Vagina (tissue), 2 donors: ENCODE data around the gene CDH4. TPM values are rescaled to one million over a fixed set of nuclear protein-coding genes. Genes with fewer than 3 reads are reported as not detected.

ENCODE experiments used
- DNase-seq, 2 donors: peaks; one replicate each; pipeline ENCODE4 v3.0.0-alpha.2; 2017; ENCODE audit errors: extremely low spot score in 2 of 2
- H3K27ac ChIP-seq: fragments of 200-600 bp; sonication (generic); one replicate; pipeline ENCODE4 v1.5.1; 2019
- H3K27me3 ChIP-seq: fragments of 200-600 bp; sonication (generic); one replicate; pipeline ENCODE4 v1.5.1; 2019
- H3K36me3 ChIP-seq, 2 donors: fragments of 200-600 bp; sonication (generic); one replicate each; pipeline ENCODE4 v1.5.1; 2017 to 2019
- H3K4me1 ChIP-seq: fragments of 200-600 bp; sonication (generic); one replicate; pipeline ENCODE4 v1.5.1; 2019
- H3K4me3 ChIP-seq, 2 donors: fragments of 200-600 bp; sonication (generic); 1 replicate in 1 of 2; 2 replicates in 1 of 2; pipeline ENCODE4 v1.5.1; 2016 to 2019
- H3K9me3 ChIP-seq: fragments of 200-600 bp; sonication (generic); one replicate; pipeline ENCODE4 v1.5.1; 2019
- CTCF ChIP-seq, 3 experiments: fragments of 450-650 bp in 2 of 3; fragments of 200-600 bp in 1 of 3; sonication (generic) in 1 of 3; IDR thresholded peaks; one replicate each; pipeline ENCODE4 v1.5.1; 2017 to 2019; ENCODE audit warnings: antibody characterized with exemption in 3 of 3, mild to moderate bottlenecking in 2 of 3, moderate library complexity in 2 of 3
- POLR2A ChIP-seq, 2 donors: fragments of 450-650 bp; IDR thresholded peaks; one replicate each; pipeline ENCODE4 v1.6.1; 2017; ENCODE audit warnings: antibody characterized with exemption in 2 of 2, mild to moderate bottlenecking in 2 of 2, moderate library complexity in 2 of 2
- POLR2AphosphoS5 ChIP-seq, 2 donors: sonication (generic); formaldehyde crosslinking; IDR thresholded peaks; one replicate each; pipeline ENCODE4 v1.9.0; 2017; ENCODE audit warnings: antibody characterized with exemption in 2 of 2, mild to moderate bottlenecking in 2 of 2, low read depth in 1 of 2; ENCODE audit not compliant: insufficient read depth in 1 of 2
- intact Hi-C: fragments of 100-400 bp; cut with DNase I; formaldehyde crosslinking; loops from one replicate; pipeline ENCODE4 v1.15.1; 2023
- total RNA-seq: library from RNA; depleted of rRNA; stranded (reverse); fragments of >200 nt; gene quantifications from one replicate; pipeline ENCODE4 v1.2.3, GENCODE V29; 2016

Gene CDH4
- total RNA-seq, 1 donor from 2014 or later: 0.25 TPM

DNA sequence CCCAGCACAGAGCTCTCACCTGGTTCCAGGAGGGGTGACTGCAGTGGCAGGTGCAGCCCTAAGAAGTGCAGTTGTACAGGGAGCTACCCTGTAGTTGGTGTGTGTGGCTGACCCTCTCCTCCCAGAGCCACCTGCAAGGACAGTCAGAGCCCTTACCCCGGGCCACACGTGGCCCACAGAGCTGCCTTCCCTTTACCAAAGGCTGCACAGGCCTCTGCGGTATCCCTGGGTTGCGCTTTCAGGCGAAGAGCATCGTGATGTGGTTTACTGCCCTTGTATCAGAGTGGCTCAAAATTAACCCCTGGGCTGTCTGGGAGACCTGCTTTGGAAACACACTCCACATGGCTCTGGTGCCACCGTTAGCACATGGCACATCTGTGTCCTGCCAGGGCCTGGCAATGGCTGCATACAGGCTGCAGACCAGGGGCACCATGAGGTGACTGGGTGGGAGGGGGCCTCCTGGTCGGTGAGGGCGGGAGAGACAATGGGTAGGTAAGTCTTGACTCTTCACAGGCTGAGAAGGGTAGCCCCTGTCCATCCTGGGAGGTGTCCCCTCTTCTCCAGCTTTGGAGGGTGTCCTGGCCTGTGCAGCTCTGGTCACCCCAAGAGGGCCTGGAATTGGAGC lies 81.5 kb downstream of the CDH4 start:
- intact Hi-C loops: no loop called here
- Histone ChIP-seq H3K9me3 (no peaks in the 10 kb centered on the region), H3K4me1 (no peaks in the 10 kb centered on the region), H3K27ac (no peak overlapping the region), H3K4me3 (no peak overlapping the region), H3K36me3 (no peaks in the 10 kb centered on the region), H3K27me3 (no peaks in the 10 kb centered on the region)
- TF ChIP-seq CTCF (IDR thresholded peaks at IDR 0.05) (no peak), POLR2AphosphoS5 (IDR thresholded peaks at IDR 0.05; ENCODE audit: insufficient read depth in 1 of 2, low read depth in 1 of 2) (no peak), POLR2A (IDR thresholded peaks at IDR 0.05) (no peak)
- no peak for DNase-seq

DNA sequence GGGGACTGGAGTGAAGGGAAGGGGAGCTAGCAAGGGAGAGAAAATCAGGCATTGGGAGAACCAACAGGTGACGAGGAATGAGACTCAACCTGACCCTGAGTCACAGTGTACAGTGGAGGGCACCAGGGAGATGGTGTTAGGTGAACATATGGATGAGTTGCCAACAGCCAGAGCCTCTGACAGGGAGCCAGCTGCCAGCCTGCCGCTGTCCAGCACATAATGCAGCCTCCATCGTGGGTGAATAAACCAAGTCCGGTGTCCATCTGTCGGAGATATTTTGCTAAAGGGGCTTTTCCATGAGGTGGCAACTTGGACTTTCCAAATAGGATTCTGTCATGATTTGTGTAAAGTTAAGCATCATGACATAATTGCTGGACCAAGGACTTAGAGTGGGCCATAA lies 88.1 kb downstream of the CDH4 start:
- Histone ChIP-seq H3K27me3 (no peaks in the 10 kb centered on the region), H3K36me3 (no peaks in the 10 kb centered on the region), H3K9me3 (no peaks in the 10 kb centered on the region), H3K27ac (no peak overlapping the region), H3K4me1 (no peaks in the 10 kb centered on the region), H3K4me3 (no peak overlapping the region)
- TF ChIP-seq CTCF (IDR thresholded peaks at IDR 0.05) (no peak), POLR2A (IDR thresholded peaks at IDR 0.05) (no peak), POLR2AphosphoS5 (IDR thresholded peaks at IDR 0.05; ENCODE audit: insufficient read depth in 1 of 2, low read depth in 1 of 2) (no peak)
- no peak for DNase-seq
- intact Hi-C loops: no loop called here

GRCh38 chr20:61341605-61342004 lies 89.5 kb downstream of the CDH4 start:
- no peaks in the 10 kb centered on the region for H3K9me3 ChIP-seq
- no peaks in the 10 kb centered on the region for H3K4me1 ChIP-seq
- intact Hi-C loops: no loop called here
- TF ChIP-seq POLR2AphosphoS5 (IDR thresholded peaks at IDR 0.05; ENCODE audit: insufficient read depth in 1 of 2, low read depth in 1 of 2) (no peak), CTCF (IDR thresholded peaks at IDR 0.05) (no peak), POLR2A (IDR thresholded peaks at IDR 0.05) (no peak)
- no peak overlapping the region for H3K27ac ChIP-seq
- DNase-seq: no peak
- no peaks in the 10 kb centered on the region for H3K27me3 ChIP-seq
- no peaks in the 10 kb centered on the region for H3K36me3 ChIP-seq
- no peak overlapping the region for H3K4me3 ChIP-seq

DNA sequence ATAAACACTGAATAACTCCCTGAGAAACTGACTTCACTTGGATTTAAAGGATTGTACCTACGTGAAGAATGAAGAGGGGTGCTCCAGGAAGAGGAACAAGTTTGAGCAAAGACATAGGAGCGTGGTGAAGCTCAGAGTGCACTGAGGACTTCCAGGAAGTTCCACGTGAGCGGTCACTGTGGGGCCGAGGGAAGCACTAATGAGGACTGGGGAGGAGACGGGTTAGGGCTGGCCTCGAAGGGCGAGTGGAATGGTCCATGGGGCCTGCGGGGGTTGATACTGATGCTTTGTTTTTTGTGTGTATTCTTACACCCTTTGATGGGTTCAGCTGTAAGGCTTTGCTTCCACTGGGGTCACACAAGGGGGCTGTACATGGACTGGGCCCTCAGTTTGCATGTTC lies 91.9 kb downstream of the CDH4 start:
- H3K27me3 ChIP-seq: no peaks in the 10 kb centered on the region
- DNase-seq: no peak
- H3K4me1 ChIP-seq: no peaks in the 10 kb centered on the region
- H3K4me3 ChIP-seq: no peak overlapping the region
- TF ChIP-seq POLR2A (IDR thresholded peaks at IDR 0.05) (no peak), CTCF (IDR thresholded peaks at IDR 0.05) (no peak), POLR2AphosphoS5 (IDR thresholded peaks at IDR 0.05; ENCODE audit: insufficient read depth in 1 of 2, low read depth in 1 of 2) (no peak)
- intact Hi-C loops: no loop called here
- no peaks in the 10 kb centered on the region for H3K9me3 ChIP-seq
- H3K36me3 ChIP-seq: no peaks in the 10 kb centered on the region
- no peak overlapping the region for H3K27ac ChIP-seq

DNA sequence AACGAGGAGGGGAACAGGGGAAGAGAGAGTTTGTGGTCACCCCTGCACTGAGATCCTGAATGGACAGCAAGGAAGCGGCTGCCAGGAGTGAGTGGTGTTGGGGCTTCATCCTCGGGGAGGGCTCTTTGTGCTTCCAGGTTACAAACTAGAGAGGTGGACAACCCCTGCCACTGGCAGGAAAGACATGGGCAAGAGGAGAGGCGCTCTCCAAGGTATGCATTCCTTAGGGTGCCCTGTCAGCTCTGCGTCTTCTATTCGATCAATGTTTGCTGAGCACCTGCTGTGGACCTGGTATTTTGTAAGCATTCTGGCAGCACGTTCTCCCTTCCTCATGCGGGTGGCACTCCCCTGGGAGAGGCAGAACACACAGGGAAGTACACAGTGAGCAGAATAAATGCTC lies 93.6 kb downstream of the CDH4 start:
- Histone ChIP-seq H3K27me3 (no peaks in the 10 kb centered on the region), H3K4me1 (no peaks in the 10 kb centered on the region), H3K36me3 (no peaks in the 10 kb centered on the region), H3K4me3 (no peak overlapping the region), H3K9me3 (no peaks in the 10 kb centered on the region), H3K27ac (no peak overlapping the region)
- no peak for DNase-seq
- intact Hi-C loops: no loop called here
- TF ChIP-seq POLR2AphosphoS5 (IDR thresholded peaks at IDR 0.05; ENCODE audit: insufficient read depth in 1 of 2, low read depth in 1 of 2): no peak
- TF ChIP-seq CTCF (IDR thresholded peaks at IDR 0.05): no peak
- no peak for TF ChIP-seq POLR2A (IDR thresholded peaks at IDR 0.05)
